ENCODE results near the gene SAP30BP.

SAP30BP gene

GRCh38 chr17:75722076-75722475 lies 54.9 kb downstream of the SAP30BP start:
- no peak for FAIRE-seq

- FAIRE-seq, result no peak
These were observed 55.5 kb downstream of the SAP30BP start for GRCh38 chr17:75722542-75723095.

GRCh38 chr17:75723171-75723930 lies 56.2 kb downstream of the SAP30BP start:
- no peak for FAIRE-seq

GRCh38 chr17:75724016-75725003 lies 57.2 kb downstream of the SAP30BP start:
- FAIRE-seq, result no peak

- FAIRE-seq, result no peak
These were observed 58.4 kb downstream of the SAP30BP start for GRCh38 chr17:75725504-75725903.

- no peak for FAIRE-seq
These were observed 60.3 kb downstream of the SAP30BP start for GRCh38 chr17:75727391-75727790.

GRCh38 chr17:75729351-75729750 lies 62.2 kb downstream of the SAP30BP start:
- no peak for FAIRE-seq

- no peak for FAIRE-seq
These were observed 62.9 kb downstream of the SAP30BP start for GRCh38 chr17:75730065-75730464.

GRCh38 chr17:75731086-75731715 lies 64.1 kb downstream of the SAP30BP start:
- FAIRE-seq, result no peak

- FAIRE-seq, result no peak
These were observed 64.8 kb downstream of the SAP30BP start for GRCh38 chr17:75731716-75732498.

GRCh38 chr17:75733471-75733870 lies 66.3 kb downstream of the SAP30BP start:
- FAIRE-seq, result no peak

GRCh38 chr17:75734674-75735294 lies 67.6 kb downstream of the SAP30BP start:
- no peak for FAIRE-seq

GRCh38 chr17:75736173-75736835 lies 69.2 kb downstream of the SAP30BP start:
- FAIRE-seq, result no peak

GRCh38 chr17:75737133-75737962 lies 70.2 kb downstream of the SAP30BP start:
- FAIRE-seq, result no peak

- no peak for FAIRE-seq
These were observed 71.2 kb downstream of the SAP30BP start for GRCh38 chr17:75738218-75738802.

- no peak for FAIRE-seq
These were observed 72.0 kb downstream of the SAP30BP start for GRCh38 chr17:75739174-75739573.

GRCh38 chr17:75739801-75740200 lies 72.7 kb downstream of the SAP30BP start:
- no peak for FAIRE-seq

- FAIRE-seq, result no peak
These were observed 73.1 kb downstream of the SAP30BP start for GRCh38 chr17:75740215-75740614.

GRCh38 chr17:75740631-75741077 lies 73.5 kb downstream of the SAP30BP start:
- FAIRE-seq, result no peak

- no peak for FAIRE-seq
These were observed 75.2 kb downstream of the SAP30BP start for GRCh38 chr17:75742337-75742736.

All from colon (tissue), 2 donors.